Adrenal gland (tissue), 12 donors: Measurements from ENCODE around the gene EZH1. TPM values are rescaled to one million over a fixed set of nuclear protein-coding genes. Genes with fewer than 3 reads are reported as not detected.
A peak's percentile ranks its signal among the peaks of the same experiment; 100 is the strongest.

Experiments
- DNase-seq, 7 donors: peaks; one replicate each; pipeline ENCODE4 v3.0.0-alpha.2; 2019 to 2020
- H3K27ac ChIP-seq, 5 donors: fragments of 200-600 bp; sonication (generic) in 4 of 5; 1 replicate in 3 of 5; 2 replicates in 2 of 5; pipeline versions ENCODE4 v1.5.1 to v1.8.0; 2016 to 2020; ENCODE audit warnings: mild to moderate bottlenecking in 1 of 5
- H3K27me3 ChIP-seq: fragments of 200-600 bp; 2 replicates; pipeline ENCODE4 v1.8.0; 2021
- H3K36me3 ChIP-seq, 2 donors: fragments of 200-600 bp; replicated peaks in 1 of 2; 1 replicate in 1 of 2; 2 replicates in 1 of 2; pipeline versions ENCODE4 v1.5.1 to v1.8.0; 2018 to 2022
- H3K4me1 ChIP-seq, 2 donors: fragments of 200-600 bp; replicated peaks in 1 of 2; 1 replicate in 1 of 2; 2 replicates in 1 of 2; pipeline versions ENCODE4 v1.5.1 to v1.8.0; 2018 to 2021
- H3K4me3 ChIP-seq, 4 donors: fragments of 200-600 bp; sonication (generic) in 3 of 4; one replicate each; pipeline ENCODE4 v1.5.1; 2016 to 2018
- H3K9me3 ChIP-seq, 3 donors: fragments of 200-600 bp; sonication (generic) in 1 of 3; replicated peaks in 1 of 3; 1 replicate in 2 of 3; 2 replicates in 1 of 3; pipeline versions ENCODE4 v1.5.1 to v1.8.0; 2016 to 2021
- CTCF ChIP-seq, 6 experiments: fragments of 450-650 bp in 4 of 6; fragments of 200-600 bp in 2 of 6; sonication (generic) in 1 of 6; IDR thresholded peaks; 1 replicate in 5 of 6; 2 replicates in 1 of 6; pipeline versions ENCODE4 v1.5.1 to v1.8.0; 2016 to 2021; ENCODE audit warnings: antibody characterized with exemption in 6 of 6, mild to moderate bottlenecking in 2 of 6, moderate library complexity in 1 of 6
- POLR2A ChIP-seq, 2 donors: fragments of 450-650 bp; IDR thresholded peaks; one replicate each; pipeline ENCODE4 v1.6.1; 2017; ENCODE audit warnings: antibody characterized with exemption in 2 of 2, mild to moderate bottlenecking in 2 of 2, moderate library complexity in 1 of 2
- WGBS, 4 donors: extraction: QIAGEN DNeasy Blood & Tissue Kit in 2 of 4; methylation state at CpG; one replicate each; pipeline versions ENCODE4 v1.1.5 to v1.1.7; 2013 to 2017; 5-methylcytosine and 5-hydroxymethylcytosine counted together
- intact Hi-C, 2 donors: fragments of 100-400 bp; cut with DNase I; formaldehyde crosslinking; loops; one replicate each; pipeline versions ENCODE4 v1.14.1 to v1.15.0; 2022 to 2023
- polyA plus RNA-seq, 3 donors: library from polyadenylated mRNA; stranded (reverse); fragments of 200-250 nt in 2 of 3; fragments of 350-450 nt in 1 of 3; fragmentation: Illumina TruSeq in 1 of 3; extraction: RNeasy Lipid Tissue Mini Kit (QIAGEN cat#74804) in 1 of 3; gene quantifications; one replicate each; pipeline ENCODE4 v1.2.3, GENCODE V29; 2013 to 2014
- total RNA-seq, 9 donors: library from RNA; depleted of rRNA in 4 of 9; stranded (reverse); fragments of >200 nt in 4 of 9; fragments of 120-200 nt in 1 of 9; fragmentation: NEBNext Ultra II Directional in 1 of 9; extraction: Animal tissue kit (Norgen Biotek cat#: 25700) in 1 of 9; gene quantifications; one replicate each; pipeline versions ENCODE4 v1.1.0 to v1.2.4, GENCODE V29; 2013 to 2023
- donor health status: healthy with polysubstance abuse.
- donor health status: Bipolar disorder and iron deficiency.
- donor health status: DM: yes; HTN: yes; CAD: no.
- donor health status: DM: no; HTN: no; CAD: no.
- donor health status: DM: no; HTN: no; CAD: no.
- donor health status: DM: yes; HTN: yes; CAD: no.

The EZH1 gene
- total and polyA plus RNA-seq, 12 donors, result 17.6 to 49.1 (median 29.5) TPM

DNA sequence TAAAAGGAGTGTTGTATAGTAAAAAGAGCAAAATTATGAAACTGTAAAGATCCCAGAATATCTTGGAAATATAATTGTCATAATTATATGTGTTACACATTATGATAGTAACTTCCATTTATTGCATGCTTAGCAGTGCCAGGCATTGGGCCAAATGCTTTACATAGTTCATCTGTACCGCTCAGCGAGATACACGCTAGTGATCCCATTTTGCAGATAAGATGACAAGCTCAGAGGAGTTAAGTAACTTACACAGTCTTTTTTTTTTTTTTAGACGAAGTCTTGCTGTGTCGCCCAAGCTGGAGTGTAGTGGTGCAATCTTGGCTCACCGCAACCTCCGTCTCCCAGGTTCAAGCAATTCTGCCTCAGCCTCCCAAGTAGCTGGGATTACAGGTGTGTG is 6.8 kb upstream of the EZH1 start:
- Histone ChIP-seq H3K4me1 (peaks cover 0 to 13% of the 10 kb centered on the region in 2 donors), H3K9me3 (no peaks in the 10 kb centered on the region), H3K4me3 (no peak overlapping the region), H3K36me3 (no peaks in the 10 kb centered on the region), H3K27ac (no peak overlapping the region), H3K27me3 (no peaks in the 10 kb centered on the region)
- WGBS, 4 donors, result 62 to 73% (median 68%) methylated on average over 7 of the region's 7 CpGs
- intact Hi-C loops, result no loop called here
- TF ChIP-seq CTCF (IDR thresholded peaks at IDR 0.05), result no peak
- no peak for TF ChIP-seq POLR2A (IDR thresholded peaks at IDR 0.05)
- peak in 1 of 7 donors; percentile 10 for DNase-seq

- peak overlapping the region in 1 of 5 donors; percentile 40 for H3K27ac ChIP-seq
- H3K36me3 ChIP-seq, result no peaks in the 10 kb centered on the region
- no peaks in the 10 kb centered on the region for H3K27me3 ChIP-seq
- TF ChIP-seq POLR2A (IDR thresholded peaks at IDR 0.05) (no peak), CTCF (IDR thresholded peaks at IDR 0.05) (no peak)
- H3K4me1 ChIP-seq, result peaks cover 0 to 13% of the 10 kb centered on the region in 2 donors
- WGBS, 4 donors, result 14 to 30% (median 23%) methylated on average over 2 to 3 of the region's 3 CpGs
- intact Hi-C loops, result no loop called here
- H3K9me3 ChIP-seq, result no peaks in the 10 kb centered on the region
- DNase-seq, result no peak
- no peak overlapping the region for H3K4me3 ChIP-seq
Measured at GRCh38 chr17:42750739-42751344, 6.0 kb upstream of the EZH1 start.

GRCh38 chr17:42748908-42749798 is 4.3 kb upstream of the EZH1 start:
- intact Hi-C loops, result no loop called here
- no peaks in the 10 kb centered on the region for H3K9me3 ChIP-seq
- no peak for DNase-seq
- no peak overlapping the region for H3K4me3 ChIP-seq
- TF ChIP-seq POLR2A (IDR thresholded peaks at IDR 0.05) (no peak), CTCF (IDR thresholded peaks at IDR 0.05) (no peak)
- H3K27me3 ChIP-seq, result no peaks in the 10 kb centered on the region
- peaks cover 6 to 20% of the 10 kb centered on the region in 2 donors for H3K4me1 ChIP-seq
- H3K27ac ChIP-seq, result peak overlapping the region in 2 of 5 donors; percentile 34 to 59
- no peaks in the 10 kb centered on the region for H3K36me3 ChIP-seq
- 56 to 67% (median 61%) methylated on average over 11 of the region's 11 CpGs for WGBS, 4 donors

DNA sequence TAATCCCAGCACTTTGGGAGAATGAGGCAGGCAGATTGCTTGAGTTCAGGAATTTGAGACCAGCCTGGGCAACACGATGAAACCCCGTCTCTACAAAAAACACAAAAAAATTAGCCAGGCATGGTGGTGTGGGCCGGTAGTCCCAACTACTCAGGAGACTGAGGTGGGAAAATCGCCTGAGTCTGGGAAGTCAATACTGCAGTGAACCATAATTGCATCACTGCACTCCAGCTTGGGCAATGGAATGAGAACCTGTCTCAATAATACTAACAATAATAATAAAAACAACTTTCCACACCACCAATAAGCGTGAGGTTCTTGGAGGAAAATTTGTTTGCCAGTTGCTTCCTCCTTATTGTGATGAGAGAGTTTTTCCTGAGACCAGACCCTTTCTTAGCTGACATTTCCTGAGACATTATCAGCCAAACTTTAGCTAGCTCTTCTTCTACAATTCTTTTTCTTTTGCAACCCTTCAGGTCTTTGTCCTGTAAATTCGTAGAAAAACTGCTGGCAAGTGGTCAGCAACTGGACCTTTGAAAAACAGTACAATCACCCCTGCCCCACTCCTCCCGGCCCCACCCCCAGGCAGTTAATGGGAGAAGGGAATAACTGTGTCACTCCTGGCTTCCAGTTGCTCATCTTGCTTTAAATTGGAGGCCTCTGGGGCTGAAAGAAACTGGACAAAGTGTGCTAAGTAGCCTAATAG is 3.5 kb upstream of the EZH1 start:
- intact Hi-C loops, result no loop called here
- peaks cover 14 to 28% of the 10 kb centered on the region in 2 donors for H3K4me1 ChIP-seq
- WGBS, 4 donors, result 50 to 55% (median 54%) methylated on average over 7 of the region's 7 CpGs
- no peaks in the 10 kb centered on the region for H3K36me3 ChIP-seq
- H3K27me3 ChIP-seq, result no peaks in the 10 kb centered on the region
- H3K4me3 ChIP-seq, result no peak overlapping the region
- peak in 1 of 7 donors; percentile 13 for DNase-seq
- TF ChIP-seq CTCF (IDR thresholded peaks at IDR 0.05), result no peak
- no peak for TF ChIP-seq POLR2A (IDR thresholded peaks at IDR 0.05)
- no peaks in the 10 kb centered on the region for H3K9me3 ChIP-seq
- peak overlapping the region in 2 of 5 donors; percentile 34 to 59 for H3K27ac ChIP-seq
